IMR-90 (cell line): ENCODE results near the gene POLR2E. TPM values are rescaled to one million over a fixed set of nuclear protein-coding genes. Genes with fewer than 3 reads are reported as not detected.

Source experiments
- ATAC-seq: fragments of 200-7000 bp; cut with Tn5 transposase; 2 replicates; pipeline ENCODE4 v1.9.1; 2020; ENCODE audit warnings: low read depth, mild to moderate bottlenecking, moderate library complexity
- BruUV-seq: library from RNA; stranded (reverse); fragments of 400-500 nt; replicated peaks from 2 replicates; lab custom pipeline; 2021; lab: Mats Ljungman, UMichigan
- CTCF ChIA-PET: fragments of 300-600 bp; formaldehyde crosslinking; extraction: SDS; loops from one replicate; lab custom pipeline; 2021; ENCODE audit warnings: antibody characterized with exemption; lab: Yijun Ruan, JAX
- POLR2A ChIA-PET: fragments of 300-600 bp; sonication (Branson Sonifier 250); formaldehyde crosslinking; loops from one replicate; lab custom pipeline; 2022; ENCODE audit warnings: antibody characterized with exemption; ENCODE audit not compliant: unreplicated experiment; lab: Charles Lee
- DNase-seq: peaks from one replicate; pipeline ENCODE4 v3.0.0; 2013
- H2AFZ ChIP-seq: replicated peaks from 2 replicates; pipeline ENCODE3; 2013; ENCODE audit warnings: low read length, mild to moderate bottlenecking; ENCODE audit not compliant: poor library complexity
- H2AK5ac ChIP-seq: 2 replicates; pipeline ENCODE4 v1.6.1; 2013; ENCODE audit warnings: low read depth, low read length, inconsistent platforms
- H2AK9ac ChIP-seq: replicated peaks from 2 replicates; pipeline ENCODE3; 2013; ENCODE audit warnings: mild to moderate bottlenecking, low read depth, low read length, moderate library complexity; ENCODE audit not compliant: poor library complexity
- H2BK120ac ChIP-seq: 2 replicates; pipeline ENCODE4 v1.6.1; 2013; ENCODE audit warnings: low read depth, low read length, inconsistent platforms
- H2BK15ac ChIP-seq: 3 replicates; pipeline ENCODE4 v1.6.1; 2013; ENCODE audit warnings: low read depth, low read length, inconsistent platforms
- H2BK20ac ChIP-seq: 2 replicates; pipeline ENCODE4 v1.6.1; 2013; ENCODE audit warnings: low read depth, mild to moderate bottlenecking, inconsistent platforms, low read length, moderate library complexity
- H2BK5ac ChIP-seq: 2 replicates; pipeline ENCODE4 v1.6.1; 2013; ENCODE audit warnings: mild to moderate bottlenecking, low read depth, low read length, inconsistent platforms; ENCODE audit not compliant: poor library complexity, severe bottlenecking
- H3K14ac ChIP-seq: replicated peaks from 2 replicates; pipeline ENCODE4 v1.6.1; 2013; ENCODE audit warnings: low read depth, low read length, inconsistent platforms
- H3K18ac ChIP-seq: 2 replicates; pipeline ENCODE4 v1.6.1; 2013; ENCODE audit warnings: low read depth, low read length, control low read depth
- H3K23ac ChIP-seq: 2 replicates; pipeline ENCODE4 v1.6.1; 2013; ENCODE audit warnings: low read depth, low read length, inconsistent platforms
- H3K27ac ChIP-seq: 2 replicates; pipeline ENCODE4 v1.5.1; 2013; ENCODE audit warnings: mild to moderate bottlenecking, control low read depth, low read length; ENCODE audit not compliant: insufficient read depth
- H3K27me3 ChIP-seq: 2 replicates; pipeline ENCODE4 v1.6.1; 2013; ENCODE audit warnings: low read length; ENCODE audit not compliant: control insufficient read depth, insufficient read depth
- H3K36me3 ChIP-seq: 2 replicates; pipeline ENCODE4 v1.6.1; 2013; ENCODE audit warnings: low read length, mixed read lengths; ENCODE audit not compliant: control insufficient read depth, insufficient read depth
- H3K4ac ChIP-seq: 2 replicates; pipeline ENCODE4 v1.6.1; 2013; ENCODE audit warnings: low read depth, low read length, inconsistent platforms
- H3K4me1 ChIP-seq: 2 replicates; pipeline ENCODE4 v1.6.1; 2013; ENCODE audit warnings: low read length, mixed read lengths; ENCODE audit not compliant: control insufficient read depth, insufficient read depth
- H3K4me2 ChIP-seq: 2 replicates; pipeline ENCODE4 v1.6.1; 2013; ENCODE audit warnings: low read depth, mild to moderate bottlenecking, control low read depth, low read length, moderate library complexity
- H3K4me3 ChIP-seq: 2 replicates; pipeline ENCODE4 v1.5.1; 2013; ENCODE audit warnings: low read depth, mild to moderate bottlenecking, control low read depth, low read length, moderate library complexity; ENCODE audit not compliant: insufficient read depth
- H3K56ac ChIP-seq: 2 replicates; pipeline ENCODE4 v1.6.1; 2013; ENCODE audit warnings: low read length, inconsistent platforms; ENCODE audit not compliant: insufficient read depth; ENCODE audit errors: extremely low read depth
- H3K79me1 ChIP-seq, 2 experiments: 2 replicates each; pipeline ENCODE4 v1.6.1; 2013; ENCODE audit warnings: low read length in 2 of 2, inconsistent platforms in 1 of 2, low read depth in 1 of 2
- H3K9ac ChIP-seq: 2 replicates; pipeline ENCODE4 v1.6.1; 2013; ENCODE audit warnings: low read depth, low read length, control low read depth
- H3K9me1 ChIP-seq: 2 replicates; pipeline ENCODE4 v1.6.1; 2013; ENCODE audit warnings: low read length, inconsistent platforms; ENCODE audit not compliant: insufficient read depth
- H3K9me3 ChIP-seq: 2 replicates; pipeline ENCODE4 v1.6.1; 2013; ENCODE audit warnings: low read length; ENCODE audit not compliant: control insufficient read depth, insufficient read depth
- H4K20me1 ChIP-seq: 2 replicates; pipeline ENCODE4 v1.6.1; 2013; ENCODE audit warnings: low read length, inconsistent platforms; ENCODE audit not compliant: insufficient read depth
- H4K5ac ChIP-seq: 2 replicates; pipeline ENCODE4 v1.6.1; 2013; ENCODE audit warnings: mild to moderate bottlenecking, low read depth, low read length, control low read depth
- H4K8ac ChIP-seq, 2 experiments: 2 replicates each; pipeline ENCODE4 v1.6.1; 2013; ENCODE audit warnings: low read depth in 2 of 2, low read length in 2 of 2, control low read depth in 1 of 2, inconsistent platforms in 1 of 2
- H4K91ac ChIP-seq: 2 replicates; pipeline ENCODE4 v1.6.1; 2013; ENCODE audit warnings: low read depth, low read length, inconsistent platforms; ENCODE audit not compliant: insufficient read depth
- BHLHE40 ChIP-seq: fragments of 150-350 bp; IDR thresholded peaks from 2 replicates; pipeline ENCODE4 v1.6.1; 2016; ENCODE audit warnings: mild to moderate bottlenecking, low read depth, low read length
- CEBPB ChIP-seq: IDR thresholded peaks from 2 replicates; pipeline ENCODE4 v1.6.1; 2012; ENCODE audit warnings: low read depth, low read length, improper control_type of control experiment
- CHD1 ChIP-seq: IDR thresholded peaks from 2 replicates; pipeline ENCODE4 v1.6.1; 2012; ENCODE audit warnings: low read depth, low read length, improper control_type of control experiment
- FOS ChIP-seq: fragments of 150-350 bp; IDR thresholded peaks from 2 replicates; pipeline ENCODE4 v1.6.1; 2016; ENCODE audit warnings: low read depth, low read length
- MAZ ChIP-seq: IDR thresholded peaks from 2 replicates; pipeline ENCODE4 v1.6.1; 2012; ENCODE audit warnings: low read depth, mild to moderate bottlenecking, low read length, improper control_type of control experiment, moderate library complexity, borderline replicate concordance
- MXI1 ChIP-seq: IDR thresholded peaks from 2 replicates; pipeline ENCODE4 v1.6.1; 2012; ENCODE audit warnings: low read depth, mild to moderate bottlenecking, low read length, moderate library complexity, borderline replicate concordance
- NFE2L2 ChIP-seq: fragments of 150-350 bp; IDR thresholded peaks from 2 replicates; pipeline ENCODE4 v1.6.1; 2016; ENCODE audit warnings: low read depth, mild to moderate bottlenecking, low read length
- RAD21 ChIP-seq: IDR thresholded peaks from 2 replicates; pipeline ENCODE4 v1.6.1; 2012; ENCODE audit warnings: low read length, improper control_type of control experiment
- RCOR1 ChIP-seq: IDR thresholded peaks from 2 replicates; pipeline ENCODE4 v1.6.1; 2012; ENCODE audit warnings: mild to moderate bottlenecking, low read length, improper control_type of control experiment; ENCODE audit not compliant: insufficient replicate concordance
- WGBS, 2 experiments: methylation state at CpG; one replicate each; pipeline versions ENCODE4 v1.1.5 to v1.1.7; 2013; ENCODE audit warnings: missing lambda C conversion rate in 2 of 2; ENCODE audit not compliant: insufficient read length in 1 of 2; ENCODE audit errors: extremely low coverage in 2 of 2; 5-methylcytosine and 5-hydroxymethylcytosine counted together
- dilution Hi-C: fragments of 300-500 bp; cut with HindIII; formaldehyde crosslinking; loops from one replicate; pipeline ENCODE4 v1.14.3; 2018; ENCODE audit warnings: low sequenced_read_pairs; ENCODE audit not compliant: unreplicated experiment
- in situ Hi-C: fragments of 300-500 bp; cut with MboI; formaldehyde crosslinking; loops from 3 replicates; pipeline ENCODE4 v1.14.3; 2019; ENCODE audit warnings: low sequenced_read_pairs, inconsistent platforms, mixed read lengths
- intact Hi-C: fragments of 100-400 bp; cut with micrococcal nuclease; formaldehyde crosslinking; loops from 2 replicates; pipeline ENCODE4 v1.10.0; 2022
- polyA plus RNA-seq, 3 experiments: library from polyadenylated mRNA; depleted of rRNA; stranded (reverse); fragments of >200 nt; gene quantifications; 2 replicates each; pipeline ENCODE4 v1.2.3, GENCODE V29; 2012; ENCODE audit warnings: low replicate concordance in 1 of 3
- total RNA-seq: library from RNA; depleted of rRNA; stranded (reverse); fragments of >200 nt; gene quantifications from 2 replicates; pipeline ENCODE4 v1.2.3, GENCODE V29; 2012
- TF ChIP-seq, protein P1 (sequence below): conservative IDR thresholded peaks from 2 replicates; pipeline ENCODE4 v1.5.1; 2012; ENCODE audit warnings: mild to moderate bottlenecking, low read depth, low read length, improper control_type of control experiment
- TF ChIP-seq, protein P2 (sequence below): fragments of 150-350 bp; IDR thresholded peaks from 2 replicates; pipeline ENCODE4 v1.6.1; 2017; ENCODE audit warnings: mild to moderate bottlenecking, antibody characterized with exemption, low read length, low read depth

POLR2E gene
- total and polyA plus RNA-seq, 2 of the 4 experiments (the other 2 are of a cell fraction): 294 to 391 TPM

DNA sequence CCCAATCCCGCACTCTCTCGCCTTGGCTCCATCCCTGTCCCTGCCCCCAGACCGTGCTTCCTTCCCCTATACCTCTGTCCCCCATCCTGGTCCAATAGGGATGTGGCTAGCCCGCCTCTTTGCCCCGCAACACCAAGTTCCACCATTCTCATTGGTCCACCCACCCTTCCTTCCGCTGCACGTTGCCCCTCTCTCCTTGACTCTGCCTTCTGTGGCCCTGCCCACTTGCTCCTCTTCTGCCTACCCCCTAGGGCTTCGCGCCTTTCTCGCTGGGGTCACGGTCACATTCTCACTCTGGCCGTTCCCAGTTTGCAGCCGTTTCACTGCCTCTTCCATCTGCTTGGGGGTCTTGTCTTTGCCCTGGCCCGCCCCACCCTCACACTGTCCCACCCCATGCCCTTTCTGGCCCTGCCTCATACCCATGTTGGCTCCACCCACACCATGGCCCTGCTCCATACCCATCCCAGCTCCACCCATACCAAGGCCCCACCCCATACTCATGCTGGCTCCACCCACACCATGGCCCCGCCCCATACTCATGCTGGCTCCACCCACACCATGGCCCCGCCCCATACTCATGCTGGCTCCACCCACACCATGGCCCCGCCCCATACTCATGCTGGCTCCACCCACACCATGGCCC lies 32.7 kb downstream of the POLR2E start (continued):
- TF ChIP-seq, protein P1, sequence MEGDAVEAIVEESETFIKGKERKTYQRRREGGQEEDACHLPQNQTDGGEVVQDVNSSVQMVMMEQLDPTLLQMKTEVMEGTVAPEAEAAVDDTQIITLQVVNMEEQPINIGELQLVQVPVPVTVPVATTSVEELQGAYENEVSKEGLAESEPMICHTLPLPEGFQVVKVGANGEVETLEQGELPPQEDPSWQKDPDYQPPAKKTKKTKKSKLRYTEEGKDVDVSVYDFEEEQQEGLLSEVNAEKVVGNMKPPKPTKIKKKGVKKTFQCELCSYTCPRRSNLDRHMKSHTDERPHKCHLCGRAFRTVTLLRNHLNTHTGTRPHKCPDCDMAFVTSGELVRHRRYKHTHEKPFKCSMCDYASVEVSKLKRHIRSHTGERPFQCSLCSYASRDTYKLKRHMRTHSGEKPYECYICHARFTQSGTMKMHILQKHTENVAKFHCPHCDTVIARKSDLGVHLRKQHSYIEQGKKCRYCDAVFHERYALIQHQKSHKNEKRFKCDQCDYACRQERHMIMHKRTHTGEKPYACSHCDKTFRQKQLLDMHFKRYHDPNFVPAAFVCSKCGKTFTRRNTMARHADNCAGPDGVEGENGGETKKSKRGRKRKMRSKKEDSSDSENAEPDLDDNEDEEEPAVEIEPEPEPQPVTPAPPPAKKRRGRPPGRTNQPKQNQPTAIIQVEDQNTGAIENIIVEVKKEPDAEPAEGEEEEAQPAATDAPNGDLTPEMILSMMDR: no peak
- TF ChIP-seq MAZ: no peak

DNA sequence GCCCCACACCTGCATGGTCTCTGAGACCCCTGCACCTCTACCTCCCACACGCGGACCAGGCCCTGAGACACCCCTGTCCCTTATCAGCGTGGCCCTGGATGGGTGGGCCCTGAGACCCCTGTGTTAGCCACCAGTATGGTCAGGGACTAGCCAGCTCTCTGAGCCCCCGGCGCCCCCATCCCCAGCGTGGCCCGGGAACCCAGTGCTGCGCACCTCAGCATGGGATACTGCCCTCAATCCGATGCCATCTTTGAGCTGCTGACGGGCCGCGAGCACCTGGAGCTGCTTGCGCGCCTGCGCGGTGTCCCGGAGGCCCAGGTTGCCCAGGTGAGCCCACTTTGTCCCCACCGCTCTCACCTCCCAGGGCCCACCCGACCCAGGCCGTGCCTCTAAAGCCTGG lies 33.2 kb downstream of the POLR2E start:
- no peaks in the 10 kb centered on the region for H3K9me1 ChIP-seq
- H3K79me1 ChIP-seq: no peaks in the 10 kb centered on the region
- dilution Hi-C loops (no loop called here), in situ Hi-C loops (no loop called here), intact Hi-C loops (no loop called here)
- no TSS peak for BruUV-seq
- CTCF ChIA-PET: no interaction called here
- no peak overlapping the region for H3K56ac ChIP-seq
- no peak overlapping the region for H4K5ac ChIP-seq
- H3K4me2 ChIP-seq: no peak overlapping the region
- no peak overlapping the region for H2AK5ac ChIP-seq
- no peak overlapping the region for H3K18ac ChIP-seq
- peaks cover 3% of the 10 kb centered on the region; the same call in 1 of the 2 replicates for H3K27me3 ChIP-seq
- H3K27ac ChIP-seq: no peak overlapping the region
- H3K4me3 ChIP-seq: no peak overlapping the region
- H4K91ac ChIP-seq: no peak overlapping the region
- no peak overlapping the region for H2BK15ac ChIP-seq
- no peak overlapping the region for H2BK20ac ChIP-seq
- no peak overlapping the region for H2AK9ac ChIP-seq
- POLR2A ChIA-PET: no interaction called here
- H2BK5ac ChIP-seq: no peak overlapping the region
- H3K9ac ChIP-seq: no peak overlapping the region
- H4K8ac ChIP-seq: no peak overlapping the region
- H3K4me1 ChIP-seq: peaks cover 3% of the 10 kb centered on the region; the same call in 1 of the 2 replicates
- no peak overlapping the region for H3K23ac ChIP-seq
- H4K20me1 ChIP-seq: 0 out of 2 replicates have a peak, but pooled peaks cover 6% of the 10 kb centered on the region
- DNase-seq (no peak), ATAC-seq (no peak)
- no peak overlapping the region for H3K14ac ChIP-seq
- 96% methylated on average over 16 of the region's 20 CpGs; no CpG with 5 or more reads in 1 of the 2 experiments for WGBS, 2 experiments
- H2AFZ ChIP-seq: no peak overlapping the region
- no peak overlapping the region for H3K4ac ChIP-seq
- peaks cover 20% of the 10 kb centered on the region for H3K9me3 ChIP-seq
- H3K36me3 ChIP-seq: no peaks in the 10 kb centered on the region
- no peak overlapping the region for H2BK120ac ChIP-seq
- TF ChIP-seq CEBPB (no peak), CHD1 (no peak), RCOR1 (no peak), RAD21 (no peak), FOS (no peak), NFE2L2 (no peak), MXI1 (no peak), BHLHE40 (no peak), MAZ (no peak)
- TF ChIP-seq, protein P1: no peak
- TF ChIP-seq, protein P2, sequence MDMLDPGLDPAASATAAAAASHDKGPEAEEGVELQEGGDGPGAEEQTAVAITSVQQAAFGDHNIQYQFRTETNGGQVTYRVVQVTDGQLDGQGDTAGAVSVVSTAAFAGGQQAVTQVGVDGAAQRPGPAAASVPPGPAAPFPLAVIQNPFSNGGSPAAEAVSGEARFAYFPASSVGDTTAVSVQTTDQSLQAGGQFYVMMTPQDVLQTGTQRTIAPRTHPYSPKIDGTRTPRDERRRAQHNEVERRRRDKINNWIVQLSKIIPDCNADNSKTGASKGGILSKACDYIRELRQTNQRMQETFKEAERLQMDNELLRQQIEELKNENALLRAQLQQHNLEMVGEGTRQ: no peak
